GM12892 (cell line): ENCODE data around the gene HBE1.

ENCODE experiments used
- DNase-seq: peaks from one replicate; pipeline ENCODE4 v3.0.0; 2011; ENCODE audit not compliant: insufficient read length
- FAIRE-seq: peaks from 2 replicates; lab custom pipeline; 2011; peaks lifted over from hg19 to GRCh38; lab: Jason Lieb, UNC
- POLR2A ChIP-seq: IDR thresholded peaks from 2 replicates; pipeline ENCODE4 v1.6.1; 2011; ENCODE audit warnings: low read depth, low read length, control low read depth
- POLR2AphosphoS5 ChIP-seq: IDR thresholded peaks from 2 replicates; pipeline ENCODE4 v1.6.1; 2011; ENCODE audit warnings: low read depth, low read length, control low read depth
- TAF1 ChIP-seq: IDR thresholded peaks from 2 replicates; pipeline ENCODE4 v1.6.1; 2011; ENCODE audit warnings: low read depth, mild to moderate bottlenecking, control low read depth, low read length, borderline replicate concordance

Gene HBE1

GRCh38 chr11:5293028-5293427, 23.3 kb upstream of the HBE1 start:
- TF ChIP-seq POLR2AphosphoS5 (no peak), POLR2A (no peak), TAF1 (no peak)
- no peak for DNase-seq
- no peak for FAIRE-seq

- TF ChIP-seq POLR2AphosphoS5, result no peak
- TF ChIP-seq POLR2A, result no peak
- TF ChIP-seq TAF1, result no peak
- DNase-seq, result peak; percentile 4
- FAIRE-seq, result no peak
These were observed 21.6 kb upstream of the HBE1 start for GRCh38 chr11:5291207-5291838.

GRCh38 chr11:5290106-5290505, 20.4 kb upstream of the HBE1 start:
- TF ChIP-seq TAF1, result no peak
- TF ChIP-seq POLR2A, result no peak
- TF ChIP-seq POLR2AphosphoS5, result no peak
- DNase-seq (no peak), FAIRE-seq (no peak)

- no peak for TF ChIP-seq TAF1
- TF ChIP-seq POLR2AphosphoS5, result no peak
- TF ChIP-seq POLR2A, result no peak
- FAIRE-seq (no peak), DNase-seq (no peak)
These were observed 20.0 kb upstream of the HBE1 start for GRCh38 chr11:5289696-5290095.

GRCh38 chr11:5288906-5289550, 19.3 kb upstream of the HBE1 start:
- DNase-seq (no peak), FAIRE-seq (no peak)
- no peak for TF ChIP-seq POLR2A
- TF ChIP-seq POLR2AphosphoS5, result no peak
- TF ChIP-seq TAF1, result no peak

GRCh38 chr11:5288108-5288905, 18.6 kb upstream of the HBE1 start:
- FAIRE-seq, result no peak
- TF ChIP-seq POLR2A (no peak), POLR2AphosphoS5 (no peak), TAF1 (no peak)
- no peak for DNase-seq

- DNase-seq (no peak), FAIRE-seq (no peak)
- TF ChIP-seq TAF1 (no peak), POLR2A (no peak), POLR2AphosphoS5 (no peak)
These were observed 17.2 kb upstream of the HBE1 start for GRCh38 chr11:5286901-5287300.

GRCh38 chr11:5286351-5286750, 16.6 kb upstream of the HBE1 start:
- no peak for FAIRE-seq

GRCh38 chr11:5285703-5286340, 16.1 kb upstream of the HBE1 start:
- FAIRE-seq (no peak), DNase-seq (no peak)
- TF ChIP-seq TAF1 (no peak), POLR2A (no peak), POLR2AphosphoS5 (no peak)

More at GRCh38 chr11:5286351-5286750, 16.6 kb upstream of the HBE1 start:
- no peak for DNase-seq
- TF ChIP-seq POLR2AphosphoS5, result no peak
- no peak for TF ChIP-seq POLR2A
- no peak for TF ChIP-seq TAF1

GRCh38 chr11:5284637-5285036, 14.9 kb upstream of the HBE1 start:
- no peak for FAIRE-seq

GRCh38 chr11:5283882-5284281, 14.1 kb upstream of the HBE1 start:
- TF ChIP-seq TAF1 (no peak), POLR2AphosphoS5 (no peak), POLR2A (no peak)
- DNase-seq (no peak), FAIRE-seq (no peak)

More at GRCh38 chr11:5284637-5285036, 14.9 kb upstream of the HBE1 start:
- TF ChIP-seq POLR2A (no peak), POLR2AphosphoS5 (no peak), TAF1 (no peak)
- DNase-seq, result no peak
